GM18519 (cell line): ENCODE data around the gene C16orf95.

Experiments used
- ATAC-seq: cut with Tn5 transposase; IDR thresholded peaks from one replicate; pipeline ENCODE4 v1.9.1; 2021; ENCODE audit warnings: mild to moderate bottlenecking, moderate library complexity; ENCODE audit not compliant: unreplicated experiment, low FRiP score

C16orf95 gene

DNA sequence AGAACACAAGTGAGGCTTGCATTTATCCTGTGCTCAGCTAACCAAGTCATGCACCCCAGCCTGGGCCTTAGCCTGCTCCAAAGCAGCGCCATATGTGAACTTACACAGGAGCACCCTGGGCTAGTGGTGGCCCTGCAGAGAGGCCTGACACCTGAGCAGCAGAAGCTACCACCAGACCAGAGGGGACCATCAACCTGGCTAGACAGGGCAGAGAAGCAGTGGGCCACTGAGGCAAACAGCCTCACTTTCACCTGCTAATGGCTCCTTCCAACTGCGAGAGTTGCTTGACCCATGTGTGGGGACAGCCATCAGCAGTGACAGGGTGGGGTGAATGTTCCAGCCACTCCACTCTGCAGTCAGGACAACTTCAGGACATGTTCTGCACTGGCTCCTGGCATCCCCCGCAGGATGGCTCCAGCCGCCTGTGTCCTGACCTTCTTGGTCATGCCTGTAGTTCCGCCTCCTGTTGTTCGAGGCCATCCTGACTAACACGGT is 2.9 kb upstream of the C16orf95 start:
- no peak for ATAC-seq

DNA sequence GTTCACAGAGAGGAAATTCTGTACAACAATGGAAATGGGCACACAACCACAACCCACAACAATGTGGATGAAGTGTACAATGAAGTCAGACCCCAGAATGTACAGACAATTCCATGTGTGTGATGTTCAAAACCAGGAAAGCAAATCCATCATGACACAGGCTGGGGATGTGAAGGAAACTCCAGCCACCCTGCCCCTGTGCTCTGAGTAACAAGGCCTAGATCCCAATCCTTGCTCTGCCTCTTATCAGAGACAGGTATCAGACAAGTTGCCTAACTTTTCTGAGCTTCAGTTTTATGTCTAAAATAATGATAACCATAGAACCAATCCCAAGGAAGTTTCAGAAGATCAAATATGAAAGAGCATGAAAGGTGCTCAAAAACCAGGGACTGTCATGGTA is 1.8 kb upstream of the C16orf95 start:
- ATAC-seq, result no peak

DNA sequence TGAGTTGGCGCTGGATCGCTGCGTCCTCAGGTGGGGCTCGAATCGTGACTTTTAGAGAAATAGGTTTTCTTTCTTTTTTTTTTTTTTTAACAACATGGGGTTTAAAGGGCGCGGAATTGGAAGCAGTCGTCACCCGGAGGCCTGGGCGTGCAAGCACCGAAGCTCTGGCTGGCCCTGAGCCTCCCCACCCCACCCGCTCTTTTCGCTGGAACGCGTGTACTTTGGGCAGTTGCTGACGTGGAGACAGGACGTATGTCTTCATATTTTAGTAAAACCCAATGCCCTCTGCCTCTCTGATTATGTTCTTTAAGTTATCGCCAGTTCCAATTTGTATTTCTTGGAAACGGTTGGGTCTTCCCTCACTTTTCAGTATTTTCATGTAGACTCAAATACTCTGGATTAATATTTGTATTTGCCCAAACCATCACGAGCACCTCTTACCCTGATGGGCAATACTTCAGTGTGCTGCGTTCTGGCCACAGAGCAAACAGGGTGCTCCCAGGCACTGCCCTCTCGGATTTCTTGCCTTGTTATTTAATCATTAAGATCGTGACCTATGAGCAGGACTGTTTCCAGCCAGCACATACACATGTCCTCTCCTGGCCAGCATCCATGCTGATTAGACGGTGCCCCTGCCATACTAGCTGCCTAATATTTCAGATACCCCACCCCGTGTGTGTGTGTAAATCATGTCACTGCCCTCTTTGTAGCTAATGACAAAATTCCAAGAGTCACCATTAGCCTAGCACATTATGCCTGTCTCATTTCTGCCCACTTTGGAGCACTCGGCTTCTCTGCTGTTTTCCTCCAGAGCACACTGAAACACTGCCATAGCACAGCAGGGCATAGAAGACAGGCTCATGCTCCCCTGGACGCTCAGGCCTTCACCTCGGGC is 805 bp upstream of the C16orf95 start:
- ATAC-seq, result no peak

DNA sequence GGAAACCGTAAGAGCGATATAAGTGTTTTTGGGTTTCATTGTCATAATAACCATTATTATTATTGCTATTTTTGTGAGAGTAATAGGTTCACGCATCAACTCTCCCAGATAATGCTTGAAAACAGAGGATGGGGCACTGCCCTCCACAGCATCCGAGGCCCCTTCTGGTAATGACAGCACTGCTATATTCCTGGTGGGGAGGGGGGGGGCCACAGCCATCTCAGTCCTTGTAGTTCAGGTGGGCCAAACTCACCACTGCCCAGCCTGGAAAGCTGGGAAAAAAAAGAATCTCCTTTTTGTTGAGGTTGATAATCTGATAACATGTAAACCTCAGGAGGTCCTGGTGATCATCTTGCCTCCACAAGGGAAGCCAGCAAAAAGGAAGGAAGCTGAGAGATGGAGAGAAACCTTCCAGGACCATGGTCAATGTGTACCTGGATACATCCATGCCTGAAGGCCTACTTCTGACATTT is 706 bp downstream of the C16orf95 start:
- ATAC-seq, result no peak

DNA sequence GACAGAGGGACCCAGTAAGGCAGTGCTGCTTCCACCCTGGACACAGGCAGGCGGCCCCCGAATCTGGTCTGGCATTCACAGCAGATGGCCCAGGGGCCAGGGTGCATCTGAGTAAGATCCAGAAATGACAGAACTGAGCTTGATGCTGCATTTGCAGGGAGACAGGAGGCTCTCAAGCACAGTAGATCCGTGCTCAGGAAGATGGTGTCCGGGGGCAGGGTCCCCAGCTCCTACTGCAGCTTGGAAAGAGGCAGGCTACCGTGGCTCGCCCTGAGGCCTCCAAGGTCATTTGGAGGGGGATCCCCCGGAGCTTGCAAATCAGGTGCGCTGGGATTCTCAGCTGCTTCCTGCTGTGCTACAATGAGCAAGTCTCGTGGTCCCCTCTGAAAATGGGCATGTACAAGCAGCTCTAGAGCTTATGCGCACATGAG is 2.2 kb downstream of the C16orf95 start:
- no peak for ATAC-seq

DNA sequence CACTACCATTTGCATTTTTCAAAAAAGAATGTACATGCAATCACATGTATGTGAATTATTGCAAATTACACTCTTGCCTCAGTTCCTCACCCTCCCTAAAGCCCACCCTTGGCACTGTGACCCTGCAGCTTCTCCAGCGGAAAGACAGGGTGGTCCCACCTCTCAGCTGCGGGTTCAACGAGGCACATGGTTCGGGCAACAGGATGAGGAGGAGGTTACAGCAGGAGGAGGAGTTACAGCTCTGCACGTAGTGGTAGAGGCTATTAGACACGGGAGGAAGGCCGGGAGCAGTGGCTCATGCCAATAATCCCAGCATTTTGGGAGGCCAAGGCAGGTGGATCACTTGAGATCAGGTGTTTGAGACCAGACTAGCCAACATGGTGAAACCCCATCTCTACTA is 5.2 kb downstream of the C16orf95 start:
- no peak for ATAC-seq

DNA sequence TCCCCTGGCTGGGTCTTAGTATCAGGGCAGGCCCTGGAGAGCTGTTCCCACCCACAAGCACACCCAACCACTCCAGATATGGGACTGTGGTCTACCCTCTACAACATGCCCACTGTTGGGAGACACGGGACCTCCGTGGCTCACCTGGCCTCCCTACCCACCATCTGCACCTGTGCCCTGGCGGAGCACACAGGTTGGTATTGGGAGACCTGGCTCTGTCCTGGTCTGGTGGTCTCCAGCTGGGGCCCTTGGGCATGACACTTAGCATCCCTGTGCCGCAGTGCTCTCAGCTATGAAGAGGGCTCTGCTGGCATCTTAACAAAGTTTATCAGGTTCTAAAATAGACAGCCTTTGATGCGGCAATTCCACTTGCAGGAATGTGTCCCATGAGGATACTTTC is 5.8 kb downstream of the C16orf95 start:
- ATAC-seq, result no peak

DNA sequence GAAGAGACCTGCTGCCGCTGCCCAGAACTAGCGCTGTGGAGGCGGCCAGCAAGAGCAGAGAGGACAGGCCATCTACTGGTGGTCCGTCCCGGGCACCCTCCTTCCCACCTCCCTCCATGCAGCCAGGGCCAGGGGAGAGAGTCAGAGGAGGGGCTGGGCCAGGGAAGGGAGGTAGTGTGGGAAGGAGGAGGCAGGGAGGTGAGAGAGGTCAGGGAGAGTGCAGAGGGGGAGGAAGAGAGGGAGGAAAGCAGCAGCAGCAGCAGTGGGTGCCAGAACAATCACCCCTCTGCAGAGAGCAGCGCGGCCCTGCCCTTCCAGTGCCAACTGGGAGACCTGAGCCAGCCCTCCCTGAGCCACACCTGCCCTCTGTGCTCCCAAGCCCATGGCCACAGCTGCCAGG is 6.6 kb downstream of the C16orf95 start:
- ATAC-seq, result no peak

DNA sequence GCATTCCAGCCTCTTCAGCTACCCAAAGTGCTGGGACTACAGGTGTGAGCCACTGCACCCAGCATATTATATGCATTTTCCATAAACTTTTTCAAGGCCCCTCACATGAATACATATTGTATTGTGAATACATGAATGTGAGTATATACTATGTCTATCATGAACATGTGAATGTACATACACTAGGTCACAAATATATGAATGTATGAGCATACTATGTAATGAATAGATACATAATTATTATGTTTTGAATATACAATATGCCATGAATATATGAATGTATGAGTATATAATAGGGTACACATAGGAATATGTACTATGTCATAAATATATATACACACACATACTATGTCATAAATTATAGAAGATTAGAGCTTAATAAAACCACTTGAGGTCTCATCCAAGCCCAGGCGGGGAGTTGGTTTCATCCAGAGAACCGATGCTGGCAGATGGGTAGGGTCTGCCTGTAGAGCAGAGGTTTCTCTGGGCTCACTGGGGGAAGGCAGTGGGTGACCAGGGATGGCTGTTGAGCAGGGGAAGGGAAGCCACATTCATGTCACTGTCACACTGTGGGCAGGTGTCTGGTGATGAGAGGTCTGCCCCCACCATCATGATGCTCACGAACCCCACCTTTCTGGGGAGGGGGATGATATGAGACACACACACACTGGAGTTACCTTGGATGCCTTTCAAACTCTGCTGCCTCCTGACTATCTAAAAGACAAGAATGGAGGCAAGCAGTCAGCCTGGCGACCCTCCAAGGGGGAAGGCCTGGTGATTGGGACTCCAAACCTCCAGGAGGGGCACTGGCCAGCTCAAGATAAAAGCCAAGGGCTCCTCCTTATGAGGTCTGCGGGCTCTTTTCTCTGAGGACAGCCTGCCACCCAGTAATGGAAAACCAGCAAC is 7.3 kb downstream of the C16orf95 start:
- no peak for ATAC-seq

DNA sequence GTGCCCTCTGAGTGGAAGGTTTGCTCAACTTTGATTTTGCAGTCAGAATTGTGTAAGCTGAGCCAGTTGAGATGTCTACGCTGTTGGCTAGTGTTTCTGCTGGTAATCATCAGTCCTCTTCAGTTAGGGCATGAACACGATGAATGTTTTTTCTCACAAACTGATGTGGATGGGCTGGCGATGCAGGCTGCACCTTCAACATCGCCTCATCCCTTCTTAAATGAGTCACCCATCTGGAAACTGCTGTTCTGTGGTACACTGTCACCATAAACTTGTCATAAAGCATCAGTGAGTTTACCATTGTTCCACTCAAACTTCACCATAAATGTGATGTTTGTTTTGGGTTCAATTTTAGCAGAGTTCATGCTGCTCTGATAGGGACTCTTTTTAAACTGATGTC is 8.4 kb downstream of the C16orf95 start:
- ATAC-seq, result no peak

DNA sequence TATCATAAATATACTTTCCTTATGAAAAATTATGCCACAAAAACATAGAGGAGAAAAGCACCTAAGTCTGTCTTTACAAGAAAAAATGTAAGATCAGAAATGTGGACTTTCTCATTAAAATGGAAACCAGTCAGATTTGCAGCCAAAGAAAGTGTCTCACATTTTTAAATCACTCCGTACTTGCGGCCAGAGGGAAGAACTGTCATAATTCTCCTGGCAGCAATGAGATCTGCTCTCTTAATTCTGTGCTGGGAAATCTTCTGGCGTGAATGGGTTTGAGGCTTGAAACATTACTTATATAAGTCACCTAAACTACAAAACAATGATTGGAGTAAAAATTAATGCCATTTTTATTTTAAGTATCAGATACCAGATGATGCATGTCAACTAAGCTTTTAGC is 10.7 kb downstream of the C16orf95 start:
- ATAC-seq, result no peak

DNA sequence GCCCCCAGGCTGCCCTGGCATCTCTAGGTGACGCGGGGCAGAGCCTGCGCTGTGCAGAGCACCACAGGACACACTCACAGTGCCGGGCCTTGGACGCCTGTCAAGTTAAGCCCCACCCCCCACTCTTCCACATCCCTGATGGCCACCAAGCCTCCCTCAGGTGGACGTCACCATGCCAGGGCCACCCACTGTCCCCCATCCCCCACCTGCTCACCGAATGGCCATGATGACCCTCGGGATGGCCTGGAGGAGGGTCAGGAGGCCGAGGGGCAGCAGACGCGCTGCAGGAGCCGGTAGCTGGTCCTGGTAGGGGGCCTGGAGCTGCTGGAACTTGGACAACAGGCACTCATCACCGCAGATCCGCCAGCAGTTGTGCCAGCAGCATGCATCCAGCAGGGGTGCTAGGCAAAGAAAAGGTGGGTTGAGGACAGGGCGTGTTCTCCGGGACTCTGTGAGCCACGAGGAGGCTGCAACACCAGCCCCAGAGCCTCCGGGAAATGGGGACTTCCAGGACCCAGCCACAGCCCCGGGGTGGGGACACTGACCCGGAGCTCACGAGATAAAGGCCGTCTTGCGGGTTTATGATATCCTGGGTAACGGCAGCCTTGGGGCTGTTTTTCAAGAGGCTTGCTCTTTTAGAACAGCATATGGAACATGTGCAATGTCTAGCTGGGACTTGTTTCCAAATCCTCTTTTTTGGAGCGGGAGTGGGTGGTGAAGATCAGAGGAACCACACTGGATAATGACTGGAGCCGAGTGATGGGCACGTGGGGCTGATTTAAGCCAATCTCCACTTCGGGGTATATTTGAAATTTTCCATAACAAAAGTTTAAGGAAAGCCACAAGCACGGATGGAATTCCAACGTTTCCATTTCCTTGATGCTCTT is 11.4 kb downstream of the C16orf95 start:
- no peak for ATAC-seq

DNA sequence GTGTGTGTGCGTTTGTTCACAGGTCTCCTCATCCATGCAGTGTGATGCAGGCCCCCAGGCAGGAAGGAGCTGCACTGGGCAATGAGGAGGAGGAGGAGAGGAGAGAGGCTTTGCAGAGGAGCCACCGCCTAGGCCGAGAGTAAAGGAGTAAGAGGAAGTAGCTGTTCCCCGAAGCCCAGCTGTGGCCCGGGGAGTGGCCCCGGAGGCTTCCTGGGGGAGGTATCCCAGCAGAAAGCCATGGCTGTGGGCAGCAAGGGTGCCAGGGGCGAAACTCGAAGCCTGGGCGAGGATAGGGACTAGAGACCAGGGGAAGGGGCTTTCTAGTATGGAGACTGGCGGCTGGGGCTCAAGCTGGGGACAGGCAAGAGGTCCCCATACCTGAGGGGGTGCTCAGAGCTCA is 12.2 kb downstream of the C16orf95 start:
- ATAC-seq, result no peak

DNA sequence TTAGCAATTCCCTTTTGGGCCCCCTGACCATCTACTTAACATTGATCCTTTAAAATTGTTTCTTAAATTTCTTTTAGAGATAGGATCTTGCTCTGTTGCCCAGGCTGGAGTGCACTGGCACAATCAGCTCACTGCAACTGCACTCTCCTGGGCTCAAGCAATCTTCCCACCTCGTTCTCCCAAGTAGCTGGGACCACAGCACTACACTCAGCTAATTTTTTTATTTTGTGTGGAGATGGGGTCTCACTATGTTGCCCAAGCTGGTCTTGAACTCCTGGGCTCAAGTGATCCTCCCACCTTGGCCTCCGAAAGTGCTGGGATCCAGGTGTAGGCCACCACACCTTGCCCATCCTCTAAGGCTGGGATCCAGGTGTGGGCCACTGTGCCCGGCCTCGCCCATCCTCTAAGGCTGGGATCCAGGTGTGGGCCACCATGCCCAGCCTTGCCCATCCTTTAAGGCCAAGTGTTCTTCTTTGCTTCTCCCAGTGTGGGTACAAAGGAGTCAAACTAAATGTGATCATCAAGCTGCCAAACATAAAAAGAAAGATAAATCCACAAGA is 13.2 kb downstream of the C16orf95 start:
- ATAC-seq, result no peak

DNA sequence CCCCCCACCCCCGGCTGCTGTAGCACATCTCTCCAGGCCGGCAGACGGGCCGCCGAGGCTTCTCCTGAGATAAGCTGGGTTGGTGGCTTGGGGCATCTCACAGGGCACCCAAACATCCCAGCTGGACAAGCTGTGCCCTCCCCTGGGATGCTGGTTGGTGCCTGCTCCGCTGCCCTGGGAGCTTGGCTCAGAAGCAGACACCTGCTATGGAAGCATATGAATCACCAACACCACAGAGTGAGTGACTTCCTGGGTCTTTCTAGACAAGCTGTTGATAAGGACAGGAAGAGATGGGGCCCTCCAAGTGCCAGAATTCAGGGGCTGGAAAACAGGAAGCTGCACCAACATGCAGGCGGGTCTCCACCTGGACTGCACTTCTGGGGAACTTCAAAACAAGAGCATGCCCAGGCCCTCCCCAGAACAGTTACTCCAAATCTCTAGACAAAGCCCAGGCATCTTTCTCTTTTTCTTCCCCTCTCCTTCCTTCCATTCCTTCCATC is 13.7 kb downstream of the C16orf95 start:
- ATAC-seq, result no peak

DNA sequence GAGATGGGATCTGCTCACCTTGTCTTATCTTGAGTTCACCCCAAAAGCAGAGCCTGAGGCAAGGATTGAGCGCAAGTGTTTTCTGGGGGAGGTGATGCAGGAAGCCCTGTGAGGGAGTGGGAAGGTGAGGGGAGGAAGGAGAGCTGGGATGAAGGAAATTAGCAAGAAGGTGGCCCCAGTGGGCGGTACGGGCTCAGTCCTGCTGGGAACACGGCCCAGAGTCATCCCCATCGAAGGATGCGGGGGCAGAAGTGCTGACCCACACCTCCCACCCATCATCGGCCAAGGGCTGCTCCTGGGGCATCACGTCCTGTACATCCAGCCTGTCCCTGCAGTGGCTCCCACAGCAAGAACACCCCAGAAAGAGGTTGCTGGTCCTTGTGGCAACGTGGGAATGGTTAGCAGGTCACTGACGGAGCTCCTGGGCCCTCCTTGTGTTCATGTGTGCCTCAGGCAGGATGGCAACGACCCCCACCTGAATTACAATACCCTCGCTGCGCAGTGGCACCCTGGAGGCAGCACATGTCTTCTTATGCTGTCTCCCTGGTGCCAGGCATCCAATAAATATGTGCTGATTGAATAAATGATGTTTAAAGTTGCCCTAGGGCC is 18.2 kb downstream of the C16orf95 start:
- ATAC-seq, result no peak

DNA sequence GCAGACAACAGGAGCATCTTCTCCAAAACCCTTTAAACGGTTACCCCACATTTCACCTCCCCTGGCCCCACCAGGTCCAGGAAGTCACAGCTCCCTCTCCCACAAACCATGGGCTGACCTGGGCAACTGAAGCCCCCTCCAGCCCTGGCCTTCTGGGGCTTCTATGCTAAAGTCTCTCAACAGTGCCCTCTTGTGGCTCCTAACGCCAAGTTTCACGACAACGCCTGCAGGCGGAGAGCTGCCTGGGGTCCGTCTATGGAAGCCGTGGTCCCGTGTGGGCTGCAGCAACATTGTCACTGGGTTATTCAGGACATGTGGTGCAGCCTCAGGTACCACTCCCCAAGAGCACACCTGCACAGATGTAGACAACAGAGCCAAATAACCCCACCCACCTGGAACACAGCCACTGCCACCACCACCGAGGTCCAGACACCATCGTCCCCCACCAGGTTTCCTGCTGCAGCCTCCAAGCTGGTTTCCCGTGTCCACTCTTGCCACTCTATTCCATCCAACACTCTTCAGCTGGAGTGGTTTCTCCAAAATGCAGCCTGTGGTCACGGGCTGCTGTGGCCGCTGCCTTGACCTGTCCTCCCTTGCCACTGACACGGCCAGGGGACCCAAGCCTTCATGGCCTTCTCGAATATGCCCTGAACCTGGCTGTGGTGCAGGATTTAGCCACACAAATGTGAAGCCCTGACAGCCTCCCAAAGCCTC is 19.1 kb downstream of the C16orf95 start:
- ATAC-seq, result no peak

DNA sequence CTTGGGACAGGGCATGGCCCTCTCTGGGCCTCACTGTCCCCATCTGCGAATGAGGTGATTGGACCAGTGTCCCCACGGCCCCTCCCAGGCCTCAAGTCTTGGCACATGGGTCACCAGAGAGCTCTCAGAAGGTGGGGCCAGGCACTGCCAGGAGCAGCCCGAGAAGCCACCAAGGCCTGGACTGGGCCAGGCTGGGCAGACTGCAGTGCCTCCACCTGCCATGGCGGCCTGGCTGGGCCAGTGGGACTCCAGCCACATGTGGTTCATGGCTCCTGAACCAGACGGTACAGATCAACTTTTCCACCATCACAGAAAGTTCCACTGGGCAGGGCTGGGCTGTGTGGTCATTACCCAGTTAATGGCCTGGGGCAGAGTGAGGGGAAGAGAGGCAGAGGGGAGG is 19.8 kb downstream of the C16orf95 start:
- ATAC-seq, result no peak
